ENCODE results near the gene TLL2. TPM values are rescaled to one million over a fixed set of nuclear protein-coding genes. Genes with fewer than 3 reads are reported as not detected.

Gene TLL2
- total and polyA plus RNA-seq, 2 of the 4 experiments (the other 2 are of a cell fraction): under 0.01 to 0.05 TPM

DNA sequence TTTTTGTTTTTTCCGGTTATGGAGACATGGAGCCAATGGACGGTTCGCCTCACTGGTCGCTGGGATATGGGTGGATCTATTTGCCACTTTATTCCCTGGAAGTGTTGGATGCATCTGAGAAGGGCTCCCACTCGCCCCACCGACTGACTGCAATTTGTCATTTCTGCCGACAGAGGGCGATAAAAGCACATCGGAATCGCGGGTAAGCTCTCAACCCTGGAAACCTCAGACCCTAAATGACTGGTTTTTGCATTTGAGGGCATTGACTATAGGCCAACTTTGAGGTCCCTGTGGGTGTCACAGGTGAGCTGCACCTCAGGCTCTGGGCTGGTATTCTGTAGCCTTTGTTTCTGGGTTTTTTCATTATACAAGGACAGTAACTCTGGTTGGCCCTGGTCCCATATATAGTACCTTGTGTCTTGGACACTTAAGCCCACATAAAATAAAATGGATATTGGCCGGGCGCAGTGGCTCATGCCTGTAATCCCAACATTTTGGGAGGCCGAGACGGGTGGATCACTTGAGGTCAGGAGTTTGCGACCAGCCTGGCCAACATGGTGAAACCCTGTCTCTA lies 143.1 kb downstream of the TLL2 start:
- H2AFZ ChIP-seq (replicated peaks; ENCODE audit: low read length, poor library complexity): no peak overlapping the region
- H3K9me3 ChIP-seq (ENCODE audit: control insufficient read depth, insufficient read depth, low read length): no peaks in the 10 kb centered on the region
- H3K56ac ChIP-seq (ENCODE audit: extremely low read depth, insufficient read depth, low read length): no peak overlapping the region
- no peak overlapping the region for H3K27ac ChIP-seq (ENCODE audit: insufficient read depth, low read length)
- H3K4me2 ChIP-seq (ENCODE audit: low read depth, low read length): no peak overlapping the region
- 53% methylated on average over 3 of the region's 16 CpGs; no CpG with 5 or more reads in 1 of the 2 experiments for WGBS, 2 experiments (ENCODE audit: extremely low coverage in 2 of 2, insufficient read length in 1 of 2)
- no TSS peak for BruUV-seq (replicated peaks)
- CTCF ChIA-PET: no interaction called here
- H4K20me1 ChIP-seq (ENCODE audit: insufficient read depth, low read length): no peaks in the 10 kb centered on the region
- H3K23ac ChIP-seq (ENCODE audit: low read depth, low read length): no peak overlapping the region
- peaks cover 3% of the 10 kb centered on the region; the same call in 1 of the 2 replicates for H3K9me1 ChIP-seq (ENCODE audit: insufficient read depth, low read length)
- H2AK5ac ChIP-seq (ENCODE audit: low read depth, low read length): no peak overlapping the region
- H3K18ac ChIP-seq (ENCODE audit: low read depth, low read length): no peak overlapping the region
- intact Hi-C loops (cut with micrococcal nuclease) (loop anchor here (10.0 kb wide), 1 partner anchor 664 kb away; no protein-coding TSS in a partner anchor), in situ Hi-C loops (cut with MboI; ENCODE audit: low sequenced_read_pairs) (no loop called here), dilution Hi-C loops (cut with HindIII; ENCODE audit: low sequenced_read_pairs, unreplicated experiment) (no loop called here)
- no peak overlapping the region for H3K4ac ChIP-seq (ENCODE audit: low read depth, low read length)
- POLR2A ChIA-PET (ENCODE audit: unreplicated experiment): no interaction called here
- H3K9ac ChIP-seq (ENCODE audit: low read depth, low read length): no peak overlapping the region
- peaks cover 2% of the 10 kb centered on the region for H3K4me1 ChIP-seq (ENCODE audit: control insufficient read depth, insufficient read depth, low read length)
- DNase-seq: peak; percentile 17
- H2AK9ac ChIP-seq (replicated peaks; ENCODE audit: low read depth, low read length, poor library complexity): no peak overlapping the region
- no peaks in the 10 kb centered on the region for H3K79me1 ChIP-seq (ENCODE audit: low read depth in 1 of 2, low read length in 2 of 2)
- no peak overlapping the region for H2BK20ac ChIP-seq (ENCODE audit: low read depth, low read length)
- no peak overlapping the region for H4K8ac ChIP-seq (ENCODE audit: low read depth in 2 of 2, low read length in 2 of 2)
- ATAC-seq (ENCODE audit: low read depth): 0 out of 2 replicates have a peak, but pooled peaks have one; percentile 22
- no peak overlapping the region for H4K91ac ChIP-seq (ENCODE audit: insufficient read depth, low read depth, low read length)
- H3K36me3 ChIP-seq (ENCODE audit: control insufficient read depth, insufficient read depth, low read length): no peaks in the 10 kb centered on the region
- H4K5ac ChIP-seq (ENCODE audit: low read depth, low read length): no peak overlapping the region
- H3K14ac ChIP-seq (replicated peaks; ENCODE audit: low read depth, low read length): no peak overlapping the region
- H2BK120ac ChIP-seq (ENCODE audit: low read depth, low read length): no peak overlapping the region
- TF ChIP-seq FOS (IDR thresholded peaks at IDR 0.05; ENCODE audit: low read depth, low read length) (no peak), NFE2L2 (IDR thresholded peaks at IDR 0.05; ENCODE audit: low read depth, low read length) (no peak), RAD21 (IDR thresholded peaks at IDR 0.05; ENCODE audit: low read length) (peak; percentile 38), ELK1 (IDR thresholded peaks at IDR 0.05; ENCODE audit: borderline replicate concordance, low read depth, low read length) (no peak), POLR2A (IDR thresholded peaks at IDR 0.05; ENCODE audit: low read depth, low read length) (no peak), CEBPB (IDR thresholded peaks at IDR 0.05; ENCODE audit: low read depth, low read length) (no peak), USF2 (IDR thresholded peaks at IDR 0.05; ENCODE audit: low read depth, low read length) (no peak), RCOR1 (IDR thresholded peaks at IDR 0.05; ENCODE audit: insufficient replicate concordance, low read length) (no peak), MXI1 (IDR thresholded peaks at IDR 0.05; ENCODE audit: borderline replicate concordance, low read depth, low read length) (no peak)
- TF ChIP-seq, protein P1, sequence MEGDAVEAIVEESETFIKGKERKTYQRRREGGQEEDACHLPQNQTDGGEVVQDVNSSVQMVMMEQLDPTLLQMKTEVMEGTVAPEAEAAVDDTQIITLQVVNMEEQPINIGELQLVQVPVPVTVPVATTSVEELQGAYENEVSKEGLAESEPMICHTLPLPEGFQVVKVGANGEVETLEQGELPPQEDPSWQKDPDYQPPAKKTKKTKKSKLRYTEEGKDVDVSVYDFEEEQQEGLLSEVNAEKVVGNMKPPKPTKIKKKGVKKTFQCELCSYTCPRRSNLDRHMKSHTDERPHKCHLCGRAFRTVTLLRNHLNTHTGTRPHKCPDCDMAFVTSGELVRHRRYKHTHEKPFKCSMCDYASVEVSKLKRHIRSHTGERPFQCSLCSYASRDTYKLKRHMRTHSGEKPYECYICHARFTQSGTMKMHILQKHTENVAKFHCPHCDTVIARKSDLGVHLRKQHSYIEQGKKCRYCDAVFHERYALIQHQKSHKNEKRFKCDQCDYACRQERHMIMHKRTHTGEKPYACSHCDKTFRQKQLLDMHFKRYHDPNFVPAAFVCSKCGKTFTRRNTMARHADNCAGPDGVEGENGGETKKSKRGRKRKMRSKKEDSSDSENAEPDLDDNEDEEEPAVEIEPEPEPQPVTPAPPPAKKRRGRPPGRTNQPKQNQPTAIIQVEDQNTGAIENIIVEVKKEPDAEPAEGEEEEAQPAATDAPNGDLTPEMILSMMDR (conservative IDR thresholded peaks at IDR 0.05; ENCODE audit: low read depth, low read length): peak; percentile 64
- H2BK15ac ChIP-seq (ENCODE audit: low read depth, low read length): no peak overlapping the region
- H2BK5ac ChIP-seq (ENCODE audit: low read depth, low read length, poor library complexity, severe bottlenecking): no peak overlapping the region
- H3K4me3 ChIP-seq (ENCODE audit: insufficient read depth, low read depth, low read length): no peak overlapping the region
- H3K27me3 ChIP-seq (ENCODE audit: control insufficient read depth, insufficient read depth, low read length): peaks cover 12% of the 10 kb centered on the region; the same call in 1 of the 2 replicates
